ENCODE measurements around the gene ZNF718. TPM values are rescaled to one million over a fixed set of nuclear protein-coding genes. Genes with fewer than 3 reads are reported as not detected.
A peak's percentile ranks its signal among the peaks of the same experiment; 100 is the strongest.

Gene ZNF718
- total and polyA plus RNA-seq, 2 experiments from 2014 or later = 9.7 to 35.1 TPM

- TF ChIP-seq ZNF462 (CRISPR knock-in tag; IDR thresholded peaks at IDR 0.05) (no peak), CREB1 (CRISPR knock-in tag; IDR thresholded peaks at IDR 0.05; ENCODE audit: low read depth) (no peak), ETS1 (IDR thresholded peaks at IDR 0.05) (no peak), ZNF114 (CRISPR knock-in tag; IDR thresholded peaks at IDR 0.05) (no peak)
Measured at GRCh38 chr4:116499-116898, 7.8 kb upstream of the ZNF718 start (continued).

- Histone ChIP-seq H3K27ac (ENCODE audit: low read depth) (no peak overlapping the region), H3K79me2 (replicated peaks; ENCODE audit: insufficient read depth) (peaks cover 10% of the 10 kb centered on the region), H3K27me3 (ENCODE audit: insufficient read depth) (no peaks in the 10 kb centered on the region), H3K9me2 (ENCODE audit: insufficient read depth) (no peaks in the 10 kb centered on the region), H3K4me2 (no peak overlapping the region), H3K36me3 (ENCODE audit: insufficient read depth) (no peaks in the 10 kb centered on the region), H3K4me3 (no peak overlapping the region), H2AFZ (peak overlapping the region; percentile 76), H3K4me1 (ENCODE audit: insufficient read depth) (no peaks in the 10 kb centered on the region), H4K20me1 (replicated peaks; ENCODE audit: insufficient read depth) (peaks cover 10% of the 10 kb centered on the region), H3F3A (replicated peaks; ENCODE audit: low read depth) (no peaks in the 10 kb centered on the region)
- H3K36me3 Mint-ChIP-seq (ENCODE audit: low read depth) = peaks cover 11% of the 10 kb centered on the region
- no peak overlapping the region for H3K4me3 Mint-ChIP-seq
- peaks cover 13% of the 10 kb centered on the region for H3K9me3 Mint-ChIP-seq
- H3K27ac Mint-ChIP-seq = no peak overlapping the region
- peaks cover 15% of the 10 kb centered on the region for H3K27me3 Mint-ChIP-seq (ENCODE audit: insufficient read depth, low read depth, poor library complexity)
- ATAC-seq = no peak
- no peak for DNase-seq (ENCODE audit: low spot score)
- peaks cover 1% of the 10 kb centered on the region; the same call in 2 of the 3 replicates for H3K4me1 Mint-ChIP-seq
- TF ChIP-seq CREB1 (CRISPR knock-in tag; IDR thresholded peaks at IDR 0.05; ENCODE audit: low read depth) (no peak), EZH2 (IDR thresholded peaks at IDR 0.05; ENCODE audit: low read depth, unreplicated experiment) (no peak), ZNF331 (CRISPR knock-in tag; IDR thresholded peaks at IDR 0.05; ENCODE audit: low read depth) (no peak), STAT1 (IDR thresholded peaks at IDR 0.05; ENCODE audit: unreplicated experiment) (no peak), ETS1 (IDR thresholded peaks at IDR 0.05) (no peak), CTCF (conservative IDR thresholded peaks at IDR 0.05; ENCODE audit: low read depth in 2 of 2) (no peak), POLR2AphosphoS5 (IDR thresholded peaks at IDR 0.05; ENCODE audit: low read depth) (no peak), EZH2phosphoT487 (IDR thresholded peaks at IDR 0.05; ENCODE audit: unreplicated experiment) (no peak), JUNB (IDR thresholded peaks at IDR 0.05; ENCODE audit: unreplicated experiment) (no peak), ZNF114 (CRISPR knock-in tag; IDR thresholded peaks at IDR 0.05) (no peak)
Measured at GRCh38 chr4:120616-121015, 3.7 kb upstream of the ZNF718 start.

Data from GM23338 (cell line).